Measurements from ENCODE around the gene PALMD.
A peak's percentile ranks its signal among the peaks of the same experiment; 100 is the strongest.

The PALMD gene

DNA sequence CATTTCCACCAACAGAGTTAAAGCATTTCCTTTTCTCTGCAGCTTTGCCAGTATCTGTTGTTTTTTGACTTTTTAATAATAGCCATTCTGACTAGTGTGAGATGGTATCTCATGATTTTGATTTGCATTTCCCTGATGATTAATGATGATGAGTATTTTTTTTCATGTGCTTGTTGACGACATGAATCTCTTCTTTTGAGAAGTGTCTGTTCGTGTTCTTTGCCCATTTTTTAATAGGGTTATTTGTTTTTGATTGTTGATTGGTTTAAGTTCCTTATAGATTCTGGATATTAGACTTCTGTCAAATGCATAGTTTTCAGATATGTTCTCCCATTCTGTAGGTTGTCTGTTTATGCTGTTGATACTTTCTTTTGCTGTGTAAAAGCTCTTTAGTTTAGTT lies 37.9 kb upstream of the PALMD start:
- no CpG with 5 or more reads among the region's 2 CpGs for WGBS (ENCODE audit: extremely low coverage, insufficient coverage, low lambda C conversion rate)
- Histone ChIP-seq H2BK5ac (ENCODE audit: low read length) (no peak overlapping the region), H3K79me2 (ENCODE audit: control insufficient read depth, insufficient read depth, low read length) (no peaks in the 10 kb centered on the region), H4K8ac (ENCODE audit: low read depth, low read length) (no peak overlapping the region), H2AK5ac (ENCODE audit: low read length) (no peak overlapping the region), H3K18ac (ENCODE audit: low read length) (no peak overlapping the region), H3K27ac (ENCODE audit: low read depth, low read length) (no peak overlapping the region), H3K4me1 (ENCODE audit: control insufficient read depth, low read depth, low read length) (no peaks in the 10 kb centered on the region), H3K4ac (ENCODE audit: low read depth, low read length) (no peak overlapping the region), H2BK15ac (replicated peaks; ENCODE audit: low read depth) (no peak overlapping the region), H3K4me2 (ENCODE audit: low read length) (no peak overlapping the region), H4K5ac (ENCODE audit: low read length) (no peak overlapping the region), H3K9ac (ENCODE audit: low read length) (no peak overlapping the region), H3K23ac (ENCODE audit: low read length) (no peak overlapping the region), H3K27me3 (ENCODE audit: insufficient read depth, low read length, poor library complexity) (no peaks in the 10 kb centered on the region), H3K36me3 (ENCODE audit: control insufficient read depth, insufficient read depth, low read length) (no peaks in the 10 kb centered on the region), H3K56ac (ENCODE audit: low read length) (no peak overlapping the region), H3K4me3 (ENCODE audit: low read length) (no peak overlapping the region), H2BK120ac (ENCODE audit: low read depth, low read length) (no peak overlapping the region), H3K79me1 (ENCODE audit: low read length) (no peaks in the 10 kb centered on the region)
- no peak for DNase-seq

GRCh38 chr1:99613716-99614115 lies 32.2 kb upstream of the PALMD start:
- Histone ChIP-seq H3K27me3 (ENCODE audit: insufficient read depth, low read length, poor library complexity) (no peaks in the 10 kb centered on the region), H3K4me2 (ENCODE audit: low read length) (no peak overlapping the region), H2BK120ac (ENCODE audit: low read depth, low read length) (no peak overlapping the region), H2BK15ac (replicated peaks; ENCODE audit: low read depth) (no peak overlapping the region), H3K4me3 (ENCODE audit: low read length) (no peak overlapping the region), H3K9ac (ENCODE audit: low read length) (no peak overlapping the region), H2AK5ac (ENCODE audit: low read length) (no peak overlapping the region), H3K23ac (ENCODE audit: low read length) (no peak overlapping the region), H3K79me2 (ENCODE audit: control insufficient read depth, insufficient read depth, low read length) (no peaks in the 10 kb centered on the region), H3K79me1 (ENCODE audit: low read length) (no peaks in the 10 kb centered on the region), H3K4ac (ENCODE audit: low read depth, low read length) (no peak overlapping the region), H4K5ac (ENCODE audit: low read length) (no peak overlapping the region), H2BK5ac (ENCODE audit: low read length) (no peak overlapping the region), H3K4me1 (ENCODE audit: control insufficient read depth, low read depth, low read length) (no peaks in the 10 kb centered on the region), H3K27ac (ENCODE audit: low read depth, low read length) (no peak overlapping the region), H3K18ac (ENCODE audit: low read length) (no peak overlapping the region), H3K36me3 (ENCODE audit: control insufficient read depth, insufficient read depth, low read length) (no peaks in the 10 kb centered on the region), H3K56ac (ENCODE audit: low read length) (no peak overlapping the region), H4K8ac (ENCODE audit: low read depth, low read length) (no peak overlapping the region)
- DNase-seq: no peak
- WGBS (ENCODE audit: extremely low coverage, insufficient coverage, low lambda C conversion rate): no CpG with 5 or more reads among the region's 2 CpGs

GRCh38 chr1:99614728-99615127 lies 31.2 kb upstream of the PALMD start:
- H3K4me3 ChIP-seq (ENCODE audit: low read length): no peak overlapping the region
- no peak overlapping the region for H3K9ac ChIP-seq (ENCODE audit: low read length)
- H3K27me3 ChIP-seq (ENCODE audit: insufficient read depth, low read length, poor library complexity): no peaks in the 10 kb centered on the region
- no peak overlapping the region for H4K8ac ChIP-seq (ENCODE audit: low read depth, low read length)
- no peak overlapping the region for H2BK120ac ChIP-seq (ENCODE audit: low read depth, low read length)
- H3K4ac ChIP-seq (ENCODE audit: low read depth, low read length): no peak overlapping the region
- H4K5ac ChIP-seq (ENCODE audit: low read length): no peak overlapping the region
- no peaks in the 10 kb centered on the region for H3K79me1 ChIP-seq (ENCODE audit: low read length)
- no peak overlapping the region for H3K27ac ChIP-seq (ENCODE audit: low read depth, low read length)
- no peak overlapping the region for H3K18ac ChIP-seq (ENCODE audit: low read length)
- no peaks in the 10 kb centered on the region for H3K79me2 ChIP-seq (ENCODE audit: control insufficient read depth, insufficient read depth, low read length)
- no peak overlapping the region for H3K23ac ChIP-seq (ENCODE audit: low read length)
- no peaks in the 10 kb centered on the region for H3K36me3 ChIP-seq (ENCODE audit: control insufficient read depth, insufficient read depth, low read length)
- no peak overlapping the region for H2AK5ac ChIP-seq (ENCODE audit: low read length)
- no peak overlapping the region for H2BK5ac ChIP-seq (ENCODE audit: low read length)
- H3K4me1 ChIP-seq (ENCODE audit: control insufficient read depth, low read depth, low read length): no peaks in the 10 kb centered on the region
- no peak overlapping the region for H2BK15ac ChIP-seq (replicated peaks; ENCODE audit: low read depth)
- no peak overlapping the region for H3K56ac ChIP-seq (ENCODE audit: low read length)
- no peak for DNase-seq
- no peak overlapping the region for H3K4me2 ChIP-seq (ENCODE audit: low read length)

DNA sequence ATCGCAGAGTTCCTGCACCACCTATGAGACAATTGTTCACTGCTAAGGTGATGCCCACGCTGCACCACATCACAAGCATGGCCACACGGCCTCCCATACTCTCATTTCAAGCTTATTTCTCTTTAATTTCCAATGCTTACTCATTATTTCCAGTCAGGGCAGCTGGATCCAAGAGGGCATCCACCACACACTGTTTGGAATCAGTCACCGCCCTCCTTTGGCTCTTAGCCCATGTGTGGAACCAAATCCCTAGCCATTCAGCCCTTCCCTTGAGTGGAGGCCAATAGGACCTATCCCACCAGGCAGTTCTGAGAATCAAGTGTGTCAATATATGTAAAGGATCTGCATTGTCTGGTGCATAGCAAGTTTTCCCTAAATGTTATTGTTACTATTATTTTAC lies 26.3 kb upstream of the PALMD start:
- no peak overlapping the region for H3K9ac ChIP-seq (ENCODE audit: low read length)
- H4K5ac ChIP-seq (ENCODE audit: low read length): no peak overlapping the region
- H3K36me3 ChIP-seq (ENCODE audit: control insufficient read depth, insufficient read depth, low read length): no peaks in the 10 kb centered on the region
- H3K79me2 ChIP-seq (ENCODE audit: control insufficient read depth, insufficient read depth, low read length): no peaks in the 10 kb centered on the region
- no peak overlapping the region for H3K27ac ChIP-seq (ENCODE audit: low read depth, low read length)
- H2AK5ac ChIP-seq (ENCODE audit: low read length): no peak overlapping the region
- no peak for DNase-seq
- H3K23ac ChIP-seq (ENCODE audit: low read length): no peak overlapping the region
- H2BK15ac ChIP-seq (replicated peaks; ENCODE audit: low read depth): no peak overlapping the region
- H3K27me3 ChIP-seq (ENCODE audit: insufficient read depth, low read length, poor library complexity): no peaks in the 10 kb centered on the region
- no peaks in the 10 kb centered on the region for H3K4me1 ChIP-seq (ENCODE audit: control insufficient read depth, low read depth, low read length)
- H3K4me2 ChIP-seq (ENCODE audit: low read length): no peak overlapping the region
- no peak overlapping the region for H3K56ac ChIP-seq (ENCODE audit: low read length)
- no peak overlapping the region for H2BK120ac ChIP-seq (ENCODE audit: low read depth, low read length)
- WGBS (ENCODE audit: extremely low coverage, insufficient coverage, low lambda C conversion rate): no CpG with 5 or more reads among the region's 4 CpGs
- no peak overlapping the region for H3K4me3 ChIP-seq (ENCODE audit: low read length)
- no peak overlapping the region for H2BK5ac ChIP-seq (ENCODE audit: low read length)
- H3K18ac ChIP-seq (ENCODE audit: low read length): no peak overlapping the region
- no peaks in the 10 kb centered on the region for H3K79me1 ChIP-seq (ENCODE audit: low read length)
- H4K8ac ChIP-seq (ENCODE audit: low read depth, low read length): no peak overlapping the region
- no peak overlapping the region for H3K4ac ChIP-seq (ENCODE audit: low read depth, low read length)

DNA sequence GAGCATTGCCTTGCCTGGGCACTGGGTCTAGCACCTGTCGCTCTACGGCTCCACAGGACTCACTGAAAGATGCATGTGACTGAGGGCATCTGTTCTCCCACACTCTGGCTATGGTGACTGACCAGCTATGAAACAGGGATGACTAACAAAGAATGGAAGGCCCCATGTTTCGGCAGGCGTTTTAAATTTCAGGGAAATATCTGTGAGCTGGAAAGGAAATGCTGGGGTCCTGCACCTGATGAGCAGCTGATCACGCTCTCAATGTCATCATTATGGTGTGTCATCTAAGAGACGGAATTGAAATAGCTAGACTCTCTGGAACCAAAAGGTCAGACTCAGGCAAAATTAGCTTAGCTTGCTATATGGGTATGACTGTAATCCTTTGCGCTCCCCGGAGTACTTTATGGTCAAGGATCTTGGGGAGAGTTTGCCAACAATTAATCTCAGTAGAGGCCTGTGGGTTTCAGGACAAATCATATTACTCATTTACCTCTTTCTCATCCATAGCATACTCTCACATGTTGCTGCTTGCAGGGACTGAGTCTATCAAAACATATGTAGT lies 24.5 kb upstream of the PALMD start:
- H3K9ac ChIP-seq (ENCODE audit: low read length): no peak overlapping the region
- H3K79me1 ChIP-seq (ENCODE audit: low read length): no peaks in the 10 kb centered on the region
- H3K27me3 ChIP-seq (ENCODE audit: insufficient read depth, low read length, poor library complexity): no peaks in the 10 kb centered on the region
- H2BK5ac ChIP-seq (ENCODE audit: low read length): no peak overlapping the region
- H3K4me3 ChIP-seq (ENCODE audit: low read length): no peak overlapping the region
- no peak overlapping the region for H4K8ac ChIP-seq (ENCODE audit: low read depth, low read length)
- no peak overlapping the region for H4K5ac ChIP-seq (ENCODE audit: low read length)
- no peak overlapping the region for H3K4ac ChIP-seq (ENCODE audit: low read depth, low read length)
- H3K56ac ChIP-seq (ENCODE audit: low read length): no peak overlapping the region
- no peak overlapping the region for H2BK15ac ChIP-seq (replicated peaks; ENCODE audit: low read depth)
- no peak for DNase-seq
- H2AK5ac ChIP-seq (ENCODE audit: low read length): no peak overlapping the region
- no peak overlapping the region for H3K4me2 ChIP-seq (ENCODE audit: low read length)
- no peak overlapping the region for H2BK120ac ChIP-seq (ENCODE audit: low read depth, low read length)
- no peaks in the 10 kb centered on the region for H3K79me2 ChIP-seq (ENCODE audit: control insufficient read depth, insufficient read depth, low read length)
- H3K4me1 ChIP-seq (ENCODE audit: control insufficient read depth, low read depth, low read length): no peaks in the 10 kb centered on the region
- H3K23ac ChIP-seq (ENCODE audit: low read length): no peak overlapping the region
- H3K18ac ChIP-seq (ENCODE audit: low read length): no peak overlapping the region
- no peak overlapping the region for H3K27ac ChIP-seq (ENCODE audit: low read depth, low read length)
- H3K36me3 ChIP-seq (ENCODE audit: control insufficient read depth, insufficient read depth, low read length): no peaks in the 10 kb centered on the region
- WGBS (ENCODE audit: extremely low coverage, insufficient coverage, low lambda C conversion rate): no CpG with 5 or more reads among the region's 8 CpGs

DNA sequence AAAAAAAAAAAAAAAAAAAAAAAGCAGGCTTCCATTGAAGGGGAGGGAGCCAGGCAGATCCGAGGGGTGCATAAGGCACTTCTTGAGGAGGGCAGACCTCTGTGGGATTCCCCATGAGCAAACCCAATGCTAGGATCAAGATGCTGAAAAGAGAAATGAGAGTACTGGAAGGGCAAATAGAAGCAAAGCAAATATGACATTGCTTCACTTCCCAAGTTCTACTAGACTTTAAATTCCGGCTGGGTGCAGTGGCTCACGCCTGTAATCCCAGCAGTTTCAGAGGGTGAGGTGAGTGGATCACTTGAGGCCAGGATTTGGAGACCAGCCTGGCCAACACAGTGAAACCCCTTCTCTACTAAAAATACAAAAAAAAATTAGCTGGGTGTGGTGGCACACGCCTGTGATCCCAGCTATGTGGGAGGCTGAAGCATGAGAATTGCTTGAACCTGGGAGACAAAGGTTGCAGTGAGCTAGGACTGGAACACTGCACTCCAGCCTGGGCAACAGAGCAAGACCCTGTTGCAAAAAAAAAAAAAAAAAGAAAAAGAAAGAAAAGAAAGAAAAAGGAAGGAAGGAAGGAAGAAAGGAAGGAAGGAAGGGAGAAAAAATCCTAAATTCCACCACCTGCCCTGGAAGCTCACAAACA lies 23.1 kb upstream of the PALMD start:
- no peaks in the 10 kb centered on the region for H3K27me3 ChIP-seq (ENCODE audit: insufficient read depth, low read length, poor library complexity)
- H2BK5ac ChIP-seq (ENCODE audit: low read length): no peak overlapping the region
- no peaks in the 10 kb centered on the region for H3K79me2 ChIP-seq (ENCODE audit: control insufficient read depth, insufficient read depth, low read length)
- H3K4me1 ChIP-seq (ENCODE audit: control insufficient read depth, low read depth, low read length): no peaks in the 10 kb centered on the region
- WGBS (ENCODE audit: extremely low coverage, insufficient coverage, low lambda C conversion rate): no CpG with 5 or more reads among the region's 4 CpGs
- no peak overlapping the region for H2AK5ac ChIP-seq (ENCODE audit: low read length)
- no peak overlapping the region for H4K5ac ChIP-seq (ENCODE audit: low read length)
- H2BK15ac ChIP-seq (replicated peaks; ENCODE audit: low read depth): no peak overlapping the region
- no peaks in the 10 kb centered on the region for H3K79me1 ChIP-seq (ENCODE audit: low read length)
- no peak overlapping the region for H3K27ac ChIP-seq (ENCODE audit: low read depth, low read length)
- H2BK120ac ChIP-seq (ENCODE audit: low read depth, low read length): no peak overlapping the region
- no peak for DNase-seq
- H3K4me3 ChIP-seq (ENCODE audit: low read length): no peak overlapping the region
- H3K23ac ChIP-seq (ENCODE audit: low read length): no peak overlapping the region
- H3K56ac ChIP-seq (ENCODE audit: low read length): no peak overlapping the region
- no peak overlapping the region for H3K4ac ChIP-seq (ENCODE audit: low read depth, low read length)
- H3K4me2 ChIP-seq (ENCODE audit: low read length): no peak overlapping the region
- H4K8ac ChIP-seq (ENCODE audit: low read depth, low read length): no peak overlapping the region
- H3K9ac ChIP-seq (ENCODE audit: low read length): no peak overlapping the region
- no peaks in the 10 kb centered on the region for H3K36me3 ChIP-seq (ENCODE audit: control insufficient read depth, insufficient read depth, low read length)
- H3K18ac ChIP-seq (ENCODE audit: low read length): peak overlapping the region; percentile 14

Data from mesendoderm (in vitro differentiated cells).